Measurements from ENCODE around the gene ANKRD13B. TPM values are rescaled to one million over a fixed set of nuclear protein-coding genes. Genes with fewer than 3 reads are reported as not detected.

Gene ANKRD13B
- total RNA-seq, 1 experiment from 2014 or later = 31.4 TPM

GRCh38 chr17:29588562-29589411, 4.1 kb upstream of the ANKRD13B start:
- TF ChIP-seq CTCF (IDR thresholded peaks at IDR 0.05) (no peak), REST (IDR thresholded peaks at IDR 0.05; ENCODE audit: insufficient read depth in 1 of 2, low read depth in 2 of 2, low read length in 1 of 2) (no peak), SIN3A (IDR thresholded peaks at IDR 0.05; ENCODE audit: borderline replicate concordance, insufficient read depth, low read depth, low read length) (no peak), POLR2AphosphoS5 (IDR thresholded peaks at IDR 0.05; ENCODE audit: low read depth, low read length) (no peak), TCF7L2 (IDR thresholded peaks at IDR 0.05; ENCODE audit: low read depth, low read length) (no peak)
- peak overlapping the region; percentile 82 for H3K27ac ChIP-seq (ENCODE audit: low read length)
- DNase-seq (ENCODE audit: low read depth, low spot score) = no peak
- H3K36me3 ChIP-seq (ENCODE audit: control insufficient read depth, insufficient read depth, low read length) = peaks cover 5% of the 10 kb centered on the region; the same call in 1 of the 2 replicates
- peak; percentile 1 for ATAC-seq
- no peaks in the 10 kb centered on the region for H3K27me3 ChIP-seq (ENCODE audit: control insufficient read depth, insufficient read depth, low read length)
- ChIA-PET CTCF (interaction anchor here (0.5 kb wide), 1 partner anchor 750 kb away, joined by 3 read pairs; no protein-coding TSS in a partner anchor), POLR2A (interaction anchor here (0.6 kb wide), 1 partner anchor 224 kb away, joined by 3 read pairs; no protein-coding TSS in a partner anchor)
- intact Hi-C loops (cut with micrococcal nuclease; ENCODE audit: unreplicated experiment) = no loop called here
- H3K4me1 ChIP-seq (ENCODE audit: control insufficient read depth, insufficient read depth, low read length) = peaks cover 50% of the 10 kb centered on the region
- peak overlapping the region; percentile 77 to 92 for H3K4me3 ChIP-seq (ENCODE audit: low read depth in 2 of 2, low read length in 2 of 2)
- no peaks in the 10 kb centered on the region for H3K9me3 ChIP-seq (ENCODE audit: control insufficient read depth, insufficient read depth, low read depth, low read length)
- no TSS peak for BruUV-seq (replicated peaks)
- in situ Hi-C loops (cut with HindIII; ENCODE audit: low pct_unique_long_range_greater_than_20kb, low sequenced_read_pairs) = no loop called here

- peak within 1 kb of the TSS; percentile 96 for H3K27ac ChIP-seq (ENCODE audit: low read length)
- TF ChIP-seq TCF7L2 (IDR thresholded peaks at IDR 0.05; ENCODE audit: low read depth, low read length) (no peak), REST (IDR thresholded peaks at IDR 0.05; ENCODE audit: insufficient read depth in 1 of 2, low read depth in 2 of 2, low read length in 1 of 2) (no peak), SIN3A (IDR thresholded peaks at IDR 0.05; ENCODE audit: borderline replicate concordance, insufficient read depth, low read depth, low read length) (peak; percentile 80; the same call in 1 of the 2 replicates), POLR2AphosphoS5 (IDR thresholded peaks at IDR 0.05; ENCODE audit: low read depth, low read length) (no peak), CTCF (IDR thresholded peaks at IDR 0.05) (no peak)
- intact Hi-C loops (cut with micrococcal nuclease; ENCODE audit: unreplicated experiment) = no loop called here
- no peak for DNase-seq (ENCODE audit: low read depth, low spot score)
- no TSS peak for BruUV-seq (replicated peaks)
- no peaks in the 10 kb centered on the region for H3K9me3 ChIP-seq (ENCODE audit: control insufficient read depth, insufficient read depth, low read depth, low read length)
- in situ Hi-C loops (cut with HindIII; ENCODE audit: low pct_unique_long_range_greater_than_20kb, low sequenced_read_pairs) = no loop called here
- peak; percentile 69 for ATAC-seq
- ChIA-PET CTCF (interaction anchor here (1.1 kb wide), 1 partner anchor 9 kb away, joined by 5 read pairs; no protein-coding TSS in a partner anchor), POLR2A (no interaction called here)
- peaks cover 58% of the 10 kb centered on the region for H3K4me1 ChIP-seq (ENCODE audit: control insufficient read depth, insufficient read depth, low read length)
- H3K27me3 ChIP-seq (ENCODE audit: control insufficient read depth, insufficient read depth, low read length) = no peaks in the 10 kb centered on the region
- H3K36me3 ChIP-seq (ENCODE audit: control insufficient read depth, insufficient read depth, low read length) = peaks cover 5% of the 10 kb centered on the region; the same call in 1 of the 2 replicates
- peak within 1 kb of the TSS; percentile 77 to 92 for H3K4me3 ChIP-seq (ENCODE audit: low read depth in 2 of 2, low read length in 2 of 2)
Measured at GRCh38 chr17:29589524-29590410, 3.2 kb upstream of the ANKRD13B start, which contains the start of gene GIT1. GIT1 (minus strand) TSS chr17:29589648; CDS start chr17:29589378, 270 bp downstream.
